UCSD-AML1 (cell line): ENCODE data around the gene FGF14.

Experiments used
- DNase-seq: peaks from one replicate; lab custom pipeline; 2025; ENCODE audit not compliant: unreplicated experiment; lab: John Stamatoyannopoulos, UW

The FGF14 gene

GRCh38 chr13:102311901-102312300 is 89.9 kb downstream of the FGF14 start:
- DNase-seq: no peak

- no peak for DNase-seq
Observed at GRCh38 chr13:102311419-102311796, 90.4 kb downstream of the FGF14 start.

GRCh38 chr13:102310691-102311418 is 91.0 kb downstream of the FGF14 start:
- DNase-seq: no peak

- no peak for DNase-seq
Observed at GRCh38 chr13:102309110-102309509, 92.7 kb downstream of the FGF14 start.

DNA sequence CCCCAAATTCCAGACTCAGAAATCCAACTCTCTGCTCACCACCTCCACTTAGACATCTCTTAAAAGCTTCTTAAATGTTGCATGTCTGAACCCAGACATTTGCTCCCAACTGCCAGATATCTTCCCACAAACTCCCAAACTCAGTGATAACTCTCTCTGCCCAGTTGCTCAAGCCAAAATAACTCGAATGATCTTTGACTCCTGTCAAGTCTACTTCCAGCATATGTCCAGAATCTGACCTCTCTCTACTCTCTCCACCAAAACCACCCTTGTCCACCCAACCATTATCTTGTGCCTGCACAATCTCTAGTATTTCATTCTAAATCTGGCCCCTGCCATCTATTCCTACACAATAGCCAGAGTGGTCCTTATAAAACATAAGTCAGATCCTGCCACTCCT is 99.3 kb downstream of the FGF14 start:
- DNase-seq: no peak

DNA sequence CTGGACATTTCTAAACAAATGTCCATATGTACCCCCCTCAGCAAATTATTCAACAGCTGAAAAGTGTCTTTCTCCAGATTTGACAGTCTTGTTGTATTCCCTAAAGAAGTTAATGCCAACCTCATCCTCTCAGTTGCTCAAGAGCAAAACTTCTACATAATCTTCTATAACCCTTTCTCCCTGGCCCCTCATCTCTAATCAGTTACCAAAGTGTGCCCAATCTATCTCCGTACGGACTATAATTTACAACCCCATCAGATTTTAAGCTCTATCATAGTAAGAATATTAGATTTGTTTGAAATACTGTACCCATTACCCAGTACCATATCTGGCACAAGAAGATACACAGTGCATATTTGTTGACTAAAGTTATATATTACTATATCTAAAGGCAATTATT is 101.5 kb downstream of the FGF14 start:
- DNase-seq: no peak

- DNase-seq: no peak
Observed at GRCh38 chr13:102299366-102299765, 102.5 kb downstream of the FGF14 start.

GRCh38 chr13:102298051-102298450 is 103.8 kb downstream of the FGF14 start:
- no peak for DNase-seq

DNA sequence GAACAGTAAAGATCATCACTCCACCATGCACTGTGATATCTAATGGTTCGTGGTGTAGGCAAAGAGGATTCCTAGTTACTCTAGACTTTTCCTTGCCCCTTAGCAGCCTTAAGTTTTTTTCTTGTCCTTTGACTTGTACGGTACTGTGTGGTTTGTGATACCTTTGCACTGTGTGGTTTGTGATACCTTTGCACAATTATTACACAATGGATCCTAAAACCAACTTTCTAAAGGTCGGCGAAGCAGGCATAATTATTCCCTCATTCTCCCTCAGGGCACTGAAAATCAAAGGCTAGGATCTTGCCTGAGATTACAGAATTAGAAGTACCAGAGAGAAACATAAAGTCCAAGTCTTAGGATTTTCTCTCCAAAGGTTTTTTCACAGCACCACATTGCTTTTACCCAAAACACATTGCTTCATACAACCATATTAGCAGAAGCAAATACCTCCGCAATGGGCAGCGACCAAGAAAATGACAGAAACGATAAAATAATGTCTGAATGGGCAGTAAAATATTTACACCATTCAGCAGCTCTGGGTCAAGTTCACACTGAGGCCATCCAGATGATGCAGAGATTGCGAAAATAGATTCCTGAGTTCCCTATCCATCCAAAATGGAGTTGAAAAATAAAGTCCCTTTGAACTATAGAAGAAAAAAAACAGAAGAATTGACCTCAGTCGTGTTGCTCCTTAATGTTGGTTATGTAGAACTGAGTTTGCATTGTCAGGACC is 106.4 kb downstream of the FGF14 start:
- DNase-seq: no peak

GRCh38 chr13:102294407-102295018 is 107.3 kb downstream of the FGF14 start:
- no peak for DNase-seq

DNA sequence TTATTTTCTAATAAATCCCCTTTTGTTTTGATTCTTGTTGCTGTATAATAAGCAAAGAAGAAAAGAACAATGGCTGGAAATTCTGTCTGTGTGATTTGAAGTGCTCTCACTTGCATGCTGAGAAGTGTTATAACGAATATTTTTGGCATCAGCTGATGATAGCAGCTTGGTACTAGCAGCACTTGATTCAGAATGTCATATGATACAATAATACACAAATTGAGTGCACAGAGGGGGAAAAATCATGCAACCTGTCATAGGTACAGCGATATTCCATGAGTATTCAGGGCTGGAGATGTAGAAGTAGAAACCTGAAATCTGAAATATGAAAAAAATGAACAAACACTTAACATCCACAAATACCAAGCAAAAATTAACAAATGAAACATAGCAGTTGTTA is 108.1 kb downstream of the FGF14 start:
- DNase-seq: no peak

- DNase-seq: no peak
Observed at GRCh38 chr13:102291587-102292218, 110.1 kb downstream of the FGF14 start.

GRCh38 chr13:102289606-102290005 is 112.2 kb downstream of the FGF14 start:
- no peak for DNase-seq

GRCh38 chr13:102286326-102286725 is 115.5 kb downstream of the FGF14 start:
- DNase-seq: no peak

DNA sequence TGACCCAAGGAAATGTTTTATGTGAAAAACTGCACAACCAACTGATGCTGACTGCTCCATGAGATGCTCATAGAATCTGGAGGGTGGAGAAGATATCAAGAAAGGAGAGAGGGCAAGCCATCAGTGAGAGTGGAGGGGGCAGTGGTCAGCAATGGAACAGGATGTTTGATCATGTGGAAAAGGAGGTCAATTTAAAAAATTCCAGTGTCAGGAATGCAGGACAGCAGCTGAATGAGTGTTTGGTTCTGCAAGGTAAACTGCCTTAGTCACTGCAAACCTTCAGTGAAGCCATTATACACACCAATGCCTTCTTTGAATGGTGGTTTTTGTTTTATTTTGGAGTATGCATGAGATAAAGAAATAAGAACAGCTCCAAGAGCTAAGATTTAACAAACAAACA is 121.5 kb downstream of the FGF14 start:
- DNase-seq: no peak

DNA sequence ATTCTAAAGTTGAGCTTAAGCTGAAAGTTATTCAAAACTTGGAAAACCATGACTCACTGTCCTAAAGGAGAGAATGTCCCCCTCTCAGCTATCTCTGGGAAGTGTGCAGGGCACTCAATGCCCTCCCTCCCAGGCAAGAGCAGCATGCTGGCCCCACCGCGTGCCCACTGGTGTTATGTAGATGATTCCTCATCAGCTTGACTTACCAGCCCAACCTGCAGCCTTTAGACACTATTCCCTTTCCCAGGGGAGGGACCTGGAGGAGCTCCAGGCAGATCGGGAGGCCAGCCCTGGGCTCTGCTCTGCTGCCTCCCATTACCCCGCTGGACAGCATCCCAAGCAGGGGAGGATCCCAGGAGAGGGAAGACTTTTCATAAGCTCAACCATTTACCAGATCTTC is 124.6 kb downstream of the FGF14 start:
- DNase-seq: no peak

GRCh38 chr13:102276404-102276803 is 125.4 kb downstream of the FGF14 start:
- no peak for DNase-seq

GRCh38 chr13:102275969-102276368 is 125.9 kb downstream of the FGF14 start:
- DNase-seq: no peak

- no peak for DNase-seq
Observed at GRCh38 chr13:102273111-102273510, 128.7 kb downstream of the FGF14 start.

DNA sequence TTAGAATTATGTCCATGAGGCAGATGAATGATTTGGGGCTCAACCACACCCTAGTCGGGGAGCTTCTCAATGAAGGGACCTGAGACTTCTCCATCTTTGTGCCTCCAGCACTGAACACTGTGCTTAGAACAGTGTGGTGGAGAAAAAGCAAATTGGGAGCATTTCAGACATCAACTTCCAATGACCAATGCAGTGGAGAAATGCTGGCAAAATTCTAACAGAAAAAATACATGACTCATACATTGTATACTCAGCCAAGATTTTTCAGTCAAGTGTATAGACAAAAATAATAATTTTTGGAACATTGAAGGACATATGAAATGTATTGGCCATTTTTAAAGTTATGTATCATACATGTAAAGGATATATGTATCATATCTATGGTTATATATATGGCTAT is 134.7 kb downstream of the FGF14 start:
- DNase-seq: no peak

DNA sequence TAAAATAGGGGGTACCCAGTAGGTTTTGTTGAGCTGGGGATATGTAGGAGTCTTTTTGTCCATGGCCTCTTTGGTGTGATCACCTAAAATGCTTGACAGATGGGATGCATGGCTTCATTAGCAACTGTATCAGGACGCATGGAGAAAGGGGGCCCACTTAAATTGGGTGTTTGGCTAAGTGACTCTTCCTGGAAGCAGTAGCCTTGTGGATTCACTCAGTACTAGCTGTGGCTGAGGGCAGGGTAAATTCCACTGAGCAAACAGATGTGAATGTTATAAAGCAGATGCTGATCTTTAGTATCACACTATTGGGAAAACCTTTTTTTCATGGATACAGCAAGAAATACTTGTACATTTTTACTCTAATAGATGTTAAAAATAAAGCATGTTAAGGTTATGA is 140.0 kb downstream of the FGF14 start:
- DNase-seq: no peak

DNA sequence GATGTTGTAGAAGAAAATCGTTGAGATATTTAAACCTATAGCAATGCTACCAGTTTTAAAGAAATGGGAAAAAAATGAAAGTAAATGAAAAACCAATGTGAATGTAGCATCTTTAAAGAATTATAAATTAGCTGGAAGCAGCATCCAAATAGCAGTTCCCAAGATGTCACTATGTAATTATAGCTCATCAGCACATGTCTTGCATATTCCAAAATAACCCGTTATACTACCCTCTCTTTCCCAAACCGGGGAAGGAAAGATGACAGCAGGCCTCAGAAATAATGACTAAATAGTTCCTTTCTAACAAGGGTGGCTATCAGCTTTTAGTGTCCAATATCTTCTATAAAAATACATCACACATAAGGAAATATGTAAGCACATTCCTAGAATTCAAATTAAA is 140.5 kb downstream of the FGF14 start:
- no peak for DNase-seq
